Stimulated activated CD4-positive, alpha-beta T cell treated with anti-CD3 and anti-CD28 coated beads, Interleukin-4, amount 100 ng/mL, for 1 hour (primary cell): ENCODE results near the gene NDRG2.
A peak's percentile ranks its signal among the peaks of the same experiment; 100 is the strongest.

ENCODE experiments used
- DNase-seq: peaks from one replicate; pipeline ENCODE4 v3.0.0-alpha.2; 2020

The NDRG2 gene

DNA sequence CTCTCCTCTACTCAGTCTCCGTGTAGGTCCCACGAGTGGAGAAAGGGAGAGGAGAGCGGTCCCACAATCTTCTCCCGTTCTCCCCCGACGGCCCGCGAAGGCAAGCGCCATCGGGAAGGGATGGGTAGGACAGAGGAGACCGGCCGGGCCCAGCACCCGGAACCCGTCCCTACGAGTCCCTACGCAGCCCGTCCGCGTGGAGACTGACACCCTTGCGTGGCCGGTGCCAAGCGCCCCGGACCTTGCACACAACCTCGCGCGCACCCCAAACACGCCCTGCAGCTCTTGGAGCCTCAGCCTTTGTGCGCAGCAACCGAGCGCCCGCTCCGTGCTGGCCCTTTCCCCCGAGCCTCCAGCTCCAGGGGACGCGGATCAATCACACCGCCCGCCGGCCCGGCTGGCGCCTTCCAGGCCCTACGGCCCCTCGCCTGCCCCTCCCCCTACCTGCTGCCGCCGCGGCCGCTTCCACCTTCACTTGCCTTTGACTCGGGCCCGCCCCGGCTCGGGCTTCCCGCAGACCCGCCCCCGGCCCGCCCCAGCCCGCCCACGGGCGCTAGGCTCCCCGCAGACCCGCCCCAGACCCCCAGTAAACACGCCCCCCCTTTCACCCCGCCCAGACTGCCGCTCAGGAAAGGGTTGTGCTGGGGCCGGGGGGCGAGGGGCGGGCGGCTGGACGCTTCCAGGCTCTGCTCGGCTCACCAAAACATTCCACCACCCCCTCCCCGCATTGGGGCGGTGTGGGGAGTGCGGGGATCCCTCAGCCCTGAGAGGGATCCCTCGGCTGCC is at the start of gene NDRG2:
NDRG2 (minus strand) TSS at position 477 of the 786 bp plus-strand sequence. CDS start 1,746 bp downstream, outside the sequence.
- DNase-seq = peak; percentile 70

DNA sequence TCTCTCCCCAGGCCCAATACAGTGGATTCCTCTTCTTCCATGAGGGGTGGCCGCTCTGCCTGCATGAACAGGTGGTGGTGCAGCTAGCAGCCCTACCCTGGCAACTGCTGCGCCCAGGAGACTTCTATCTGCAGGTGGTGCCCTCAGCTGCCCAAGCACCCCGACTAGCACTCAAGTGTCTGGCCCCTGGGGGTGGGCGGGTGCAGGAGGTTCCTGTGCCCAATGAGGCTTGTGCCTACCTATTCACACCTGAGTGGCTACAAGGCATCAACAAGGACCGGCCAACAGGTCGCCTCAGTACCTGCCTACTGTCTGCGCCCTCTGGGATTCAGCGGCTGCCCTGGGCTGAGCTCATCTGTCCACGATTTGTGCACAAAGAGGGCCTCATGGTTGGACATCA is 49.1 kb upstream of the NDRG2 start:
- no peak for DNase-seq

DNA sequence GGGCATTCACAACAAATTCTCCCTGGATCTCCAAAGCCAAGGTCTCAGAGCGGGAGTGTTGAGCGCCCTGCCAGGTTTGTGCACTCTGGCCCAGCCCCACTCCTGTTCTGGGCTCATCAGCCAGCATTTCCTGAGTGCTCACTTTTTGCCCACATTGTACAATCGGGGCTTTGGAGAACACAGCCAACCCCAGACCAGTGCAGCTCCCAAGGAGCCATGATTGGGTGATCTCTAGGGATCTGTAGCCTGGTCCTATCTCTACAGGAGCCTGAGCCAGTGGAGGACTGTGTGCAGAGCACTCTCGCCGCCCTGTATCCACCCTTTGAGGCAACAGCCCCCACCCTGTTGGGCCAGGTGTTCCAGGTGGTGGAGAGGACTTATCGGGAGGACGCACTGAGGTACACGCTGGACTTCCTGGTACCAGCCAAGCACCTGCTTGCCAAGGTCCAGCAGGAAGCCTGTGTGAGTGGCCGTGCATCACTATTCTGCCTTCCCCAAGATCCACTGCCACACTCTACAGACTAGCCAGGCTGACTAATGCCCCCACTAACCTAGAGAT is 48.0 kb upstream of the NDRG2 start:
- DNase-seq = no peak

DNA sequence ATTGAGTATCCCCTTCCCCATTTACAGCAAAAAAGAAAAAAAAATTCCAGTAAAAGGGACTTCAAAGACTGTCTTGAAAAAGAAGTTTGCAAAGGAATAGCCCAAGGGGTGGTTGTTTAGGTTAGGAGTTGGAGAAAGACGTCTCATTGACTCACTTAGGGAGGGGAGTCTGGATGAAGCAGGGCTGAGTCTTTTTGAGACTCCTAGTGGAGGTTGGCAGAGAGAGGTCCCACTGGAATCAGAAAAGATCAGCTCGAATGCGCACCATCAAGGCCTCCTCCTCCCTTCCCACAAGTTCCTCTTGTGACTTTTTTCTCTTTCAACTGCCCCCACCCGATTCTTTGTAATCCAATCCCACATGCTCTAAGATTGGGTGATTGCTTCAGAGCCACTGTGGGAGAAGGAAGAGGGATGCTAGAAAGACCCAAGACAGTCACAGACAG is 47.2 kb upstream of the NDRG2 start:
- DNase-seq = no peak

DNA sequence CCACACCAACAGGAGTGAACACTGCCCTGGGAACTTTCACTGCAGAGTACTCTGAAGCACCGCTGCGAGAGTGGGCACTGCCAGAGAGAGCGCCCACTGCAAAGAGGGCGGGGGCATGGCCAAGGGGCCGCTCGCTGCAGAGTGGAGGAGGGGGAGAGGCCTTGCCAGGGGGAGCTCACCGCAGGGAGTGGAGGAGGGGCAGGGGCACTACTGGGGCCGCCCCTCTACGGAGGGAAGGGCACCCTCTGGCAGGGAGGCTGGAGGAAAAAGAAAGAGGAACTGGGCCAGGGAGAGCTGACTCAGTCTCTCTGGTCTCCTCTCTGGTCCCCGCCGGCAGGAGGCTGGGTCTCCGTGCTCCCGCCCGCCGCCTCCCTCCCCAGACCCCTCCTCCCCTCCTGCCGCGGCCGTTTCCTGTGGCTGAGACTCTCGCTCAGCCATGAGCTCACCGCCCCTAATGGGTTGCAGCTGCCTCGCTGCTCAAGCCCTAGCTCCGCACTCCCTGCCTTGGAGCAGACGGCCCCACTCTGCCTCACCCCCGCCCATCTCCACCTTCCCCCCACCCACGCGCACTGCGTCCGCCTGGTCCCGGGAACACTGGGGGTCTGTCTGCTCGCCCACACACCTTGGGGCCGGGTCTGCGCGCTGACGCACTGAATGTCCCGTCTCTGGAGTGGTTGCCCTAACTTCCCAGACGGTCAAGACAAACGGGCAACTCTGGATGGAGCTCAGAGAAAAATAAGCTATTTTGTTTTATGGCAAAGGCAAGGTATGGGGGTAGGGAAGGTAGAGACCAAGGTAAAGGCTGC is 46.6 kb upstream of the NDRG2 start:
- DNase-seq = no peak

DNA sequence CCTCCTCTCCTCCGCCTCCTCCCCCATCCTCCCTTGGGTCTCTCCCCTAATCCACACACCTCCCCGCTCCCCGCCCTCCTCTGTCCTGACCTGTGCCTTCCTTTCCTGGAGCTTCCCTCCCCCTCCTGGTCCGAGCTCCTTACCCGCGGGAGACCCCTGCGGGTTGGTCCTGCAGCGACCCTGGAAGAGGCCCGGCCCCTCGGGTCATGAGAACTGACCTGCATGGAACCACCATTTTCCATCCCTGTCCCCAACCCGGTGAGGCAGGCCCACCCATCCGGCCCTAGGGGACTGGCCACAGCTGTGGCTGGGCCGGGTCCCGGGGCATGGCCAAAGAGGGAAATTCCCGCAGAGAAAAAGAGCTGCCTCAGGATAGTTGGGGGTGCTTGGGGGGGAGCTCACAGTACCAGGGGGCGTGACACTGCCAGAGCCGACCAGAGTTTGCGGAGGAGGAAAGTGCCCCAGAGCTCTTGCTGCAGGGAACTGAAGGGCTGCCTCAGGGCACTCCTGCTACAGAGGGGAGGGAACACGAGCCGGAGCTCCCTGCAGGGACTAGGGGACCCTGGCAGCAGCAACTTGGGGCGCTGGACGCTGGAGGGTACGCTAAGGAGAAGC is 45.9 kb upstream of the NDRG2 start:
- DNase-seq = no peak

DNA sequence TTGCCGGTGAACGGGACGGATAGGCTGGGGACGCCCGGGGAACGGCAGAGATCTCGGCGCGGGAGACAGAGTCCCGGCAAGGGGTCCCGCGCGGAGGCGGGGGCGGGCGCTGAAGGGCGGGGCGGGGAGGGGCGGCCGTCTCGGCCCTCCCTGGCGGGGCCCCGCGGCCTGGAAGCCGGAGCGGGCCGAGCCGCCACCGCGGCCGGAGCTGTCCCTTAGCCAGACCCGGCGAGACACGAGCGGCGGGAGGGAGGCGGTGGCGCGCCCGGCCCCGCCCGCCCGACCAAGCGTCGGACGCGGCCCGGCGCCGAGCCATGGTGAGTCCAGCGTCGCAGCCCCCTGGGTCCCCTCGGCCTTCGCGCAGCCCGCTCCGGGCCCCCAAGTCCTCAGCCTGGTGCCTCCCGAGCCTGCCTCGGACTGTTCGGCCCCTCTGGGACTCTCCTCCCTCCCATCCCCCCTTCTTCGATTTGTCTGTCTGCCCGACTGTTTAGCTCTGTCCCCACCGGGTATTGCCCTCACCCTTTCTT is 45.3 kb upstream of the NDRG2 start, which contains the start of gene ARHGEF40:
ARHGEF40 (plus strand) TSS at position 222 of the 527 bp plus-strand sequence; CDS start at position 315, 93 bp downstream.
- DNase-seq = no peak

DNA sequence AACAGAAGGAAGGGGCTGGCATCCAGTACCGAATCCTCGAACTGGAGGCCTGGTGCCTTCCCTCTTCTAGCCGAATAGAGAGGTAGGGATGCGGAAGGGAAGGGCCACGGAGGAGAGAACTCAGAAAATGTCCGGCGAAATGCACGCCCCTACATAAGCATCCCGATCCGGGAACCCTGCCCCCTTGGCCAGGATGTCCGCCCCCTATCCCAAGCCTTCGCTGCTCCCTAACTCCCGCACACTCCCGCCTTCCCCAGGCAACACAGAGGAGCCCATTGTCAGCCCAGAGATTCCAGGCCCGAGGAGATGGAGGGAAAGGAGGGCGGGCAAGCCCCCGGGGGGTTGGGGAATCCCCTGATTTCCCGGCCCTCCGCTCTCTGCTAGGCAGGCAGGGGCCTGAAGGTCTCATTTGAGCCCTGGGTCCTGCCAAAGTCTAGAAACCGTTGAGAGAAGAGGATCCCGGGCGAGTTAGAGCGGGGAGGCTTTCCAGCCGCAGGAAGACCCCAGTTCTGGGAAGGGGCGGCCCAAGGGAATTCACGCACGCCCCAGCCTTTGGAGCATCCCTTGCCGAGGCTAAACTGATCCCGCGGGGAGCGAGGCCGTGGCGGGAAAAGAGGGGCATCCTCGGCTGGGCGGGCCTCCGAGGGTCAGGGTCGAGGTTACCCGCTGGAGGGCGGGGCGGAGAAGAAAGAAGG is 44.7 kb upstream of the NDRG2 start:
- DNase-seq = no peak

DNA sequence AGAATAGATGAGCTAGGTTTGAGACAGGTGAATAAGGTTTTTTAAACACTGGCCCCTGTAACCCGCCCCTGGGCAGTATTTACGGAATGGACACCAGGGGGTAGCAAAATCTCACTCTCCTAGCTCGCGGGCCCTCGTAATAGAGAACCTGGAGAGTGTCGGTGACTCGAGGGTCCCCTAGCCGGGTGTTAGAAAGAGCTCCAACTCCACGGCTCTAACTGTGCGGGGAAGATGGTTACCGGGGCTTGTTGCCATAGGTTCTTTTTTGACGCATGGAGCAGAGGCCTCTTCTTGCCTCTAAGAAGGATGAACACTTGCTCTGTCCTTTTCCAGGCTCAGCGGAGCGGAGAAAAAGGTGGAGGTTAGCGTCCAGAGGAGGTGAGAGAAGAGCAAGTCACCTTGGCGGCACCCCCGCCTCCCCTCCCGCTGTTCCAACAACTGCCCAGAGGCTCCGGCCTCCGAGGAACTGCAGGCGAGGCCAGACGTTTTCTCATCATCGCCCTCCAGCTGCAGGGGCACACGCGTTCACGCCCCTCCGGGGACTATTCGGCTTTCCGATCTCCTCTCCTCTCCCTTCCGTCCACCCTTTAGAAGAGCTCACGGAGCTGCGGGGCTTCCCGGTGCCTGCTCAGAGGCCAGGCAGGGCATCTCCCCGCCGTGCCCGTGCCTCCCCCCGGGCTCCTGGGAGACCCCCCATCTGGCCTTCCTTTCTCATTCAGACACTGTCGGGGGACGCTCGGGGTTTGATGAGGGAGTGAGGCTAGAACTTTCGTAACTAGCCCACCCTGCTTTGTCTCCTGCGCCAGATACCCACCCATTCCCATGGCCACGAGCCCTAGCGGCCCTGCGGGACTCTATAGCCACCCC is 43.9 kb upstream of the NDRG2 start:
- DNase-seq = peak; percentile 30

DNA sequence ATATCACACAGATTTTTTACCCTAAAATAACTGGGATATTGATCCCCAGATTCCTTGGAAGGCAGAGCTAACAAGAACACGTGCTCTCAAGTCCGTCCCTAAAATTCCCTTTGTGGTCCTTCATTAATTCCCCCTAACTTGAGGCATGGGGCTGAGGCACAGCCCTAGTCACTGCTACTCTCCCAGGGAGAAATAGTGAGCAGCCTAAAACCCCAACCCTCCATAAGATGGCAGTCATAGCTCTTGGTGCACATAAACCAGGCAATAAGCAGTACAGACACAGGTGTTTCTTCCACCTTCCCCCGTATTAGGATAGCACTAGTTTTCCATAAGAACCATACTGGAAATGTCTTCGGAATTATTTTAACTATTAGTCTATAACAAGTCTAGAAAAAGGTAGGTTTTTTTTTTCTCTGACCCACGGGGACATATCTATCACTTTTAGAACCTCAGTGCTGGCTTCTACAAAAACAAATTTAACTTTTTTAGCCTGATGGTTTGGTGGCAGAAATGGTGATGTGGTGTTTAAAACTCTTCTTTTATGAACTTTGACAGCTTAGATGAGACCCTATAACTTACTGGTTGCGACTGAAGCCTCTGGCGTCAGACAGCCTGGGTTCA is 42.1 kb upstream of the NDRG2 start:
- no peak for DNase-seq

DNA sequence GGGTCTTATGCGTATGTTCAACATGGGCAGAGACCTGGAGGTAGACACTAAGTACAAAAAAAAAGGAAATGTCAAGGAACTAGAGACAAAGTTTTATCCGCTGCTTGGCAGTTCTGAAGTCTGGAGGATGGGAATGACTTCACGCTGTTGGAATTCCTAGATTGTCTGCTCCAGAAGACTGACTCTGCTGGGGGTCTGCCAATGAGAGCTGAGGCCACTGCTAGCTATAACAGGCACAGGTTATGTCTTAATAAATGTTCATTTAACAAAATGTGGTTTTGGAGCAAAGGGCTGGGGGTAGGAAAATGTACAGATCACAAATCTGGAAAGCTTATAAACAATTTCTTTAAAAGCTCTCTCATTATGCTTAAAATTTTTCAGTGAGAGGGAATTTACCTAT is 38.6 kb upstream of the NDRG2 start:
- no peak for DNase-seq

DNA sequence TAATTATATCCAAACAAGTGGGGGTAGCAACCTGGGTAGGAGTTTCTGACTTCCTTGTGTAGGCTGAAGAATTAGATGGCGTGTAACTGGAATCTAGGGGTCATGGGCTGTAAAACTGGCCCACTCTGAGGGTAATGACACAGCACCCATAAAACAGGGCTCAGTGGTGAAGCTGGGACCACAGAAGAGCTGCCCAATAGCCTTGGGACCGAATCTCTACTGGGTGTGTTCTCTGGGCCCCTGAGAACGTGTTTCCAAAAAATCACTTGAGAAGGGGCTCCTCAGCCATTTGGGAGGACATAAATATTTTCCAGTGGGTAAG is 36.4 kb upstream of the NDRG2 start:
- DNase-seq = no peak

DNA sequence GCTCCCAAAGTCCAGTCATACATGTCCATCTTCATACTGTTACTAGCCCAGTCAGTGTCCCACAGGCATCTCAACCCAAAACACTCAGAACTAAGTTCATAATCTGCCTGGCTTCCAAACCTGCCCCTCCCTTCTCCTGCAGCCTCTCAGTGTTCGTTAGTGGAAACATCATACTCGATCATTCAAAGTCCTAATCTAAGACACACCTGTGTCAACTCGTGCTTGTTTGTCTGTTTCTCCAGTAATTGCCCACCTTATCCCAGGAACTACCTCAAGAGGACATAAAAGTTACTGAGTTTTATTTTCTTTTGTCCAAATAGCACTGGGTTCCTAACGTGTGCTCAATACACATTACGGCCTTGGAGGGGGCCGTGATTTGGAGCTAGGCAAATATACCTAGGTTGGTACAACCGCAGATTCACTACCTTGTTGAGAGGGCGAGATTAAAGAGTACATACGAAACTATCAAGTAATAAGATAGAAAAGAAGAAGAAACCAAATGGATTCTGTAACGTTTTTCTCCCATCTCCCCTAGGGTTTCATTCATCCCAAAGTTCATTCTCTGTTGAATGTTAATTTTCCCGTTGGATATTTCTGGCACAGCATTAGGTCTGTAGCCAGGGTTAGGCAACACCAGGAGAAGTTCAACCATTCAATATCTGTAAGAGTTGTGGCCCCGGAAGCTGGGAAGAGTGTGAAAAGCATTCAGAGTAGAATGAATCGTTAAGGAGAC is 35.9 kb upstream of the NDRG2 start:
- DNase-seq = no peak

DNA sequence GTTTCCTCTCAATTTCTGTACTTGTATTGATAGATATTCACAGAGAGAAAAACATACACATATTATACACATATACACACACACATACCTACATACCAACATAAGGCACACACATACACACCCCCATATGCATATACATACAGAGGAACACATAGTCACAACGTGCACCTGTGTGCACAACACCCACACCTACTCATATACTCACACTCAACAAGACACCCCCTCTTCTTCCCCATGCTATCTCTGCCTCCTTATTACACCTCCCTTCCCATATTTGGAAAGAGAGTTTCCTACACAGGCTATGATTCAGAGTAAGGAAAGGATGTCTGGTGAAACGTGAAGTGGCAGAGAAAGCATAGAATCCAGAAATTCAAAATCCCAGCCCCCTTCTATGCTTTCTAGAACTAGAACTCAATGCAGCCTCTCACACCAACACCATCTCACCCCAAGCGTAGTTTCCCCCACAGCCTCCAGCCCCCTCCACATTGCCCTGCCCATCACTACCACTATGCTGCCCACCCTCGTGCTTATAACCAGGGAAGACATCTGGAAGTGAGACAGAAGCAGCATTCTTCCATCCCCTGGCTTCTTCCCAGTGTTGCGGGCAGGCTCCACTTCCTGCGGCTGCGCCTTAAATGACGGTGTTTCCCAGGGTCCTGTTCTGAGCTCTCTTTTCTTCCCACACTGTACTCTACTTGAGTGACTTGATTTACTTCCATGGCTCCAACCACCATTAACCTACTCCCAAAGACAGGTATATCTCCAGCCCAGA is 35.2 kb upstream of the NDRG2 start:
- DNase-seq = no peak

DNA sequence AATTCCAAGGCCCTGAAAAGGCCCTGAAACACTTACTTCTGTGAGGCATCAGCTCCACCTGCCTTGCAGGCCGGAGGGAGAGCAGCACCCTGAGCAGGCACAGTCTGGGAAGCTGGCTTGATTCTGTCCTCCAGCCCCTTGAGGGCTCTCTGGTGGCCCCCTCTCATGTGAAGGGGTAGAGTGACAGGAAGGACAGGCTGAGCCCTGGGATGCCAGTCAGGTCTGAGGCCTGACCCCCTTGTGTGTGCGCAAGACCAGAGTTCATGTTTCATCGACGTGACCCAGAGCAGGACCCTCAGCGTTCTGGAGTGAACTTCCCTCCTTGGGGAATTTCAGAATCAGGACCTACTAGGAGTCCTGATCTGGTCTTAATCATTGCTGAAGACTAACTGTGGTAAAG is 34.0 kb upstream of the NDRG2 start:
- no peak for DNase-seq

DNA sequence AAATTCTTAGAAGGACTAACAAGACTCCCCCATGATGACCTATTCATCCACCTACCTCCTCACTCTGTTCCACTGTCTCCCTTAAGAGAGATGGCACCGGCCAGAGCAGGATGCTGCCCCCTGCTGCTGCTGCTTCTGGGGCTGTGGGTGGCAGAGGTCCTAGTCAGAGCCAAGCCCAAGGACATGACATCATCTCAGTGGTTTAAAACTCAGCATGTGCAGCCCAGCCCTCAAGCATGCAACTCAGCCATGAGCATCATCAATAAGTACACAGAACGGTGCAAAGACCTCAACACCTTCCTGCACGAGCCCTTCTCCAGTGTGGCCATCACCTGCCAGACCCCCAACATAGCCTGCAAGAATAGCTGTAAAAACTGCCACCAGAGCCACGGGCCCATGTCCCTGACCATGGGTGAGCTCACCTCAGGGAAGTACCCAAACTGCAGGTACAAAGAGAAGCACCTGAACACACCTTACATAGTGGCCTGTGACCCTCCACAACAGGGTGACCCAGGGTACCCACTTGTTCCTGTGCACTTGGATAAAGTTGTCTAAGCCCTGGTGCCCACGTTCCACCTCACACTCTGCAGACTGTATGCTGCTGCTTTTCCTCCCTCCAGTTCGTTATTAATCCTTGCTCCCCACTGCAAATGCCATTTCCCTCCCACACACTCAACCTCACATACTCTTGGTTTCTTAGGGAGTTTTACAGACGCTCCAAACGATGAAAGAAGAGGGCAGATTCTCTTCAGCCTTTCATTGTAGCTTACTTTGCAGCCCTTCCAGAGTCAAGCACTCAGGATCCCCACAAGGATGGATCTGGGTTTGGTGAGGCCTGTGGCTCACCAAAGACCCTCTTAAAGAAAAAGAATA is 33.2 kb upstream of the NDRG2 start, which contains the start of gene RNASE8:
RNASE8 (plus strand) TSS at position 20 of the 873 bp plus-strand sequence; CDS start at position 91, 71 bp downstream.
- no peak for DNase-seq

DNA sequence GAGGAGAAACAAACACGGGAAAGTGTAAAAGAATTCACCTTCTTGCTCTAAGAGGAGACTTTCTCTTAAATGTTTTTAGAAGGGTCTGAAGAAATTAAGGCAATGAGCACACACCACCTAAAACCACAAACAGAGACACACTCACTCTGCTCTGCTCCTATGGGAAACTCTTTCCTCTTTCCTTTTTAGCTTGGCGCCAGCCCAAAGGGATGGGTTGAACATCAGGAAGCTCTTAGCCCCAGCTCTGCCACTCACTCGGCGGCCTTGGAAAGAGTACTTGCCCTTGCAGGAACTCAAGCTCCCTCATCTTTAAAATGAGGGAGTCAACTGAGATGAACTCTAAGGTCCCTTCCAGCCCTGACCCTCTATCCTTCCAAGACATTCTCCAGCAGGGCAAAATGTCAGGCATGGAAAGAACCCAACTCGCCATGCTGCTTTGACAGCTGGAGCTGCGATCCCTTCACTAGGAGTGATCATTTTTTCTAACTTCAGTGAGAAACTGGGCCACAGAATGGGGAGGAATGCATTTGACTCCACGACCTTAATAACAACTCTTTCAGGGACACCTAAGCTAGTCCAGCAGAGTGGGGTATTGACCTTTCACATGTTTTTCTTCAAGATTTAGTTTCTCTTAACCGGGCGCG is 31.8 kb upstream of the NDRG2 start:
- DNase-seq = no peak
